ENCODE measurements around the gene ITPR3. TPM values are rescaled to one million over a fixed set of nuclear protein-coding genes. Genes with fewer than 3 reads are reported as not detected.

ITPR3 gene
- total and polyA plus RNA-seq, 2 of the 13 experiments (the other 11 are each of a cell fraction or from before 2014, with no cell fraction given), result 3.8 to 21.4 TPM

DNA sequence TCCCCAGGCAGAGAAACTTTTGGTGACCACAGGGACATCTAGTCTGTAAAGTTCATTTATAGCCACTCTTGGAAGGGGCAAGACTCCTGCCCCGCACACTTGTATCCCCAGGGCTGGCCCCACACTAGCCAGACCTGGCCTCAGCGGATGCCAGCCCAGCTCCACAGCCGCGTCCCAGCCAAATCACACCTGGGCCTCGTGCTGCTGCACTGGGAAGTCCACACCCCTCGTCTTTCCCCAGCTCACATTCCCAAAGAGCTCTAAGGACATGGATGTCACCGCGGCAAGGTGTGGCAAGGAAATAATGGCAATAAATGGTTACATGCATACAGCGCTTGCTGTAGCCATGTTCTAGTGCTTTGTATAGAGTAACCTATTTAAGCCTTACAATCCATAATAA, 117.0 kb downstream of the ITPR3 start:
- no peak for ATAC-seq
- no peak overlapping the region for H3K9ac ChIP-seq (ENCODE audit: insufficient read depth, low read depth, low read length)
- no peak for FAIRE-seq
- no peaks in the 10 kb centered on the region for H3K79me2 ChIP-seq (ENCODE audit: insufficient read depth, low read length)
- POLR2A ChIA-PET, result interaction anchor here (1.6 kb wide), 1 partner anchor 27 kb away, joined by 5 read pairs; the partner anchor contains the start of gene UQCC2
- no TSS peak for BruUV-seq (replicated peaks)
- in situ Hi-C loops (cut with HindIII; ENCODE audit: extremely low pct_ligation_motif_present, low pct_unique_long_range_greater_than_20kb), result no loop called here
- CTCF ChIA-PET (ENCODE audit: low intra/inter-chr PET ratio, low total read pairs), result no interaction called here
- DNase-seq (ENCODE audit: low spot score), result no peak
- intact Hi-C loops (cut with micrococcal nuclease; ENCODE audit: unreplicated experiment), result no loop called here
- peaks cover 22% of the 10 kb centered on the region for H3K4me1 ChIP-seq (ENCODE audit: insufficient read depth, low read length)
- TF ChIP-seq ZNF773 (CRISPR knock-in tag; IDR thresholded peaks at IDR 0.05; ENCODE audit: borderline replicate concordance) (no peak), NFE2 (CRISPR knock-in tag; IDR thresholded peaks at IDR 0.05) (no peak), HES4 (CRISPR knock-in tag; IDR thresholded peaks at IDR 0.05; ENCODE audit: borderline replicate concordance) (no peak), SIN3B (IDR thresholded peaks at IDR 0.05; ENCODE audit: low read length) (no peak), ZNF567 (CRISPR knock-in tag; IDR thresholded peaks at IDR 0.05; ENCODE audit: borderline replicate concordance) (no peak)
- H3K9me3 ChIP-seq (ENCODE audit: low read length), result no peaks in the 10 kb centered on the region
- H3K36me3 ChIP-seq (replicated peaks in 1 of 2; ENCODE audit: control insufficient read depth in 1 of 2, insufficient read depth in 2 of 2, low read length in 2 of 2), result no peaks in the 10 kb centered on the region
- H3K4me3 ChIP-seq (replicated peaks in 1 of 3; ENCODE audit: insufficient read depth in 1 of 3, low read depth in 2 of 3, low read length in 3 of 3), result no peak overlapping the region
- H4K20me1 ChIP-seq (ENCODE audit: insufficient read depth, low read length), result no peaks in the 10 kb centered on the region
- no peak overlapping the region for H3K4me2 ChIP-seq (ENCODE audit: low read depth, low read length)
- no peak overlapping the region for H3K27ac ChIP-seq (ENCODE audit: extremely low read length, insufficient read depth, low read length)
- no peaks in the 10 kb centered on the region for H3K27me3 ChIP-seq (ENCODE audit: control insufficient read depth in 1 of 2, insufficient read depth in 2 of 2, low read length in 2 of 2)
- 83% methylated on average over 8 of the region's 9 CpGs for WGBS (ENCODE audit: low lambda C conversion rate)
- no peak overlapping the region for H2AFZ ChIP-seq (ENCODE audit: low read length)

- FAIRE-seq, result no peak
- CTCF ChIA-PET (ENCODE audit: low intra/inter-chr PET ratio, low total read pairs), result no interaction called here
- no peak for TF ChIP-seq ZNF629 (CRISPR knock-in tag; conservative IDR thresholded peaks at IDR 0.05)
- TF ChIP-seq HDAC6 (IDR thresholded peaks at IDR 0.05; ENCODE audit: low read depth, low read length), result no peak
Observed at GRCh38 chr6:33738879-33739278, 117.8 kb downstream of the ITPR3 start.

More at GRCh38 chr6:33738879-33739278, 117.8 kb downstream of the ITPR3 start:
- intact Hi-C loops (cut with micrococcal nuclease; ENCODE audit: unreplicated experiment), result no loop called here
- Histone ChIP-seq H3K79me2 (ENCODE audit: insufficient read depth, low read length) (no peaks in the 10 kb centered on the region), H3K9me3 (ENCODE audit: low read length) (no peaks in the 10 kb centered on the region), H2AFZ (ENCODE audit: low read length) (no peak overlapping the region), H3K27ac (ENCODE audit: extremely low read length, insufficient read depth, low read length) (no peak overlapping the region), H3K4me2 (ENCODE audit: low read depth, low read length) (no peak overlapping the region), H3K4me1 (ENCODE audit: insufficient read depth, low read length) (peaks cover 20% of the 10 kb centered on the region), H4K20me1 (ENCODE audit: insufficient read depth, low read length) (no peaks in the 10 kb centered on the region), H3K27me3 (ENCODE audit: control insufficient read depth in 1 of 2, insufficient read depth in 2 of 2, low read length in 2 of 2) (no peaks in the 10 kb centered on the region), H3K4me3 (replicated peaks in 1 of 3; ENCODE audit: insufficient read depth in 1 of 3, low read depth in 2 of 3, low read length in 3 of 3) (no peak overlapping the region), H3K9ac (ENCODE audit: insufficient read depth, low read depth, low read length) (no peak overlapping the region), H3K36me3 (replicated peaks in 1 of 2; ENCODE audit: control insufficient read depth in 1 of 2, insufficient read depth in 2 of 2, low read length in 2 of 2) (no peaks in the 10 kb centered on the region)
- WGBS (ENCODE audit: low lambda C conversion rate), result 83% methylated on average over 5 of the region's 5 CpGs
- DNase-seq (ENCODE audit: low spot score) (no peak), ATAC-seq (no peak)
- no TSS peak for BruUV-seq (replicated peaks)
- in situ Hi-C loops (cut with HindIII; ENCODE audit: extremely low pct_ligation_motif_present, low pct_unique_long_range_greater_than_20kb), result no loop called here
- POLR2A ChIA-PET, result interaction anchor here (1.6 to 1.8 kb wide), 2 partner anchors 23 to 28 kb away, joined by 5 to 11 read pairs; partner anchors contain the start of gene UQCC2

All from HepG2 (cell line).